ENCODE results near the gene RGPD3.

Gene RGPD3

DNA sequence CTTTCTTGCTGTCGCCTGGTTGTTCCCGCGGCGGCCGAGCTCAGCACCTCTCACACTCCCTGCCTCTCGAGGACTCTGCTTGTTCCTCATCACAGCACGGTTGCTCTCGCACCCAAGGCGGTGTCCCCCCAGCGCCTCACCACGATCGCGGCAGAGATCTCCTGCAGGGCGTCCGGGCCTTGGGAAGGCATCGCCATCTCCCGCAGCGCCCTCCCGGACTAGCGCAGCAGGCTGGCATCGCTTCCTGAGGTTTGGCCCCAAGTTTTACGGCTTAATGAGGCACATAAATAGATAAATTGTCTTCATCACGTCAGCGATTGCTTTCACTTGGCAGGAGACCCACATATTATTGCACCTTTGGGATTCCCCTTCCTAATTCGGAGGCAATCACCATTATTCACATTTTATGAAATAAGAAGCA is 125.4 kb downstream of the RGPD3 start:
- DNase-seq (ENCODE audit: low read depth in 2 of 2) = no peak

DNA sequence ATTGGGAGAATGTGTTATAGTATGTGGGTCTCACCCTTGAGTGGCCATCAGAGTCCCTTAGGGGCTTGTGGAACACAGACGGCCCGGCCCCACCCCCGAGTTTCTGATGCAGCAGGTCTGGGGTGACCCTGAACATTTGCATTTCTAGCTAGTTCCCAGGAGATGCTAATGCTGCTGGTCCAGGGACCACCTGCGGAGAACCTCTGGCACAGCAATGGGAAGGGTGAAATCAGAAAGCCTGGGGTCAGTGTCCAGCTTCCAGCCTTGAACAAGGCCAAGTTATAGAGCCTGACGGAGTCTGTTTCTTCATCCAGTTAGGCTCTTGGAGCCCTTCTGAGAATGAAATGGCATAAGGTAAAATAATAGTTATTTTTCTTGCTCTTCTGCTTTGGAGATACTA is 126.5 kb downstream of the RGPD3 start:
- no peak for DNase-seq (ENCODE audit: low read depth in 2 of 2)

Measured in stimulated activated CD8-positive, alpha-beta memory T cell treated with anti-CD3 and anti-CD28 coated beads, Interleukin-2, amount 100 ng/mL, for 1 hour (primary cell).